ENCODE results near the gene ZFYVE19. TPM values are rescaled to one million over a fixed set of nuclear protein-coding genes. Genes with fewer than 3 reads are reported as not detected.

The ZFYVE19 gene
- total and polyA plus RNA-seq, 9 donors: 14.7 to 31.0 (median 17.4) TPM

DNA sequence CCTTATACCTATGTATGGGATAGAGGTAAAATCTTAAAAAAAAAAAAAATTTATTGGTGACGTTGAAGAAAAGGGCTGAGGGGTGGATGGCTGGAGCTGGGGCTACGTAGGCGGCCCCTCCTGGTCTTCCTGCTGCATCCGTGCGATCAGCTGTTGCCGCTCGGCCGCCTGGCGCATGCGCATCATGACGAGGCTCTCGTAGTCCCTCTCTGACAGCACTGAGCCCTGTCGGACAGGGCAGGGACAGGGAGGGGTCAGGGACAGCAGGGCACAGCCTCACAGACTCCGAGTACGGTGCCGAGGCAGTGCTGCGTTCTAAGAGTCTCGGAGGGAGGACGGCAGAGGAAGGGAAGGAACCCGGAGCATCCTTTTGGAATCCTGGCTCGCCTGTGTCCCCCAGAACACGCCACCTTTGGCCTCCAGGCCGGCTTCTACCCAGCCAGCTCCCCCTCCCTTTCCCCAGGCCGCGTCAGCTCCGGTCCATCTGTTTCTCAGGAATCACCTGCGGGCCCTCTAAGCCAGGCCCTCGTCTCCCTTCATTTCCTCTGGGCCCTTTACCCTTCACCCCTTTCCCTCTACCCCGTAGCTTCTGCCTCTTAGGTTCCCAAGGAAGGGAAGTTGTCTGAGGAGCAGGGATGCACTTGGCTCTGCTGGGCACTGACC is 38.9 kb upstream of the ZFYVE19 start:
- Histone ChIP-seq H3K27me3 (no peaks in the 10 kb centered on the region), H3K4me3 (no peak overlapping the region), H3K27ac (no peak overlapping the region), H3K9me3 (no peaks in the 10 kb centered on the region), H3K36me3 (no peaks in the 10 kb centered on the region), H3K4me1 (ENCODE audit: insufficient read depth) (peaks cover 7% of the 10 kb centered on the region)
- 83 to 89% (median 86%) methylated on average over 29 of the region's 29 CpGs for WGBS, 3 donors
- DNase-seq: no peak
- TF ChIP-seq POLR2A (IDR thresholded peaks at IDR 0.05) (no peak), EP300 (IDR thresholded peaks at IDR 0.05) (no peak)
- TF ChIP-seq, protein P1, sequence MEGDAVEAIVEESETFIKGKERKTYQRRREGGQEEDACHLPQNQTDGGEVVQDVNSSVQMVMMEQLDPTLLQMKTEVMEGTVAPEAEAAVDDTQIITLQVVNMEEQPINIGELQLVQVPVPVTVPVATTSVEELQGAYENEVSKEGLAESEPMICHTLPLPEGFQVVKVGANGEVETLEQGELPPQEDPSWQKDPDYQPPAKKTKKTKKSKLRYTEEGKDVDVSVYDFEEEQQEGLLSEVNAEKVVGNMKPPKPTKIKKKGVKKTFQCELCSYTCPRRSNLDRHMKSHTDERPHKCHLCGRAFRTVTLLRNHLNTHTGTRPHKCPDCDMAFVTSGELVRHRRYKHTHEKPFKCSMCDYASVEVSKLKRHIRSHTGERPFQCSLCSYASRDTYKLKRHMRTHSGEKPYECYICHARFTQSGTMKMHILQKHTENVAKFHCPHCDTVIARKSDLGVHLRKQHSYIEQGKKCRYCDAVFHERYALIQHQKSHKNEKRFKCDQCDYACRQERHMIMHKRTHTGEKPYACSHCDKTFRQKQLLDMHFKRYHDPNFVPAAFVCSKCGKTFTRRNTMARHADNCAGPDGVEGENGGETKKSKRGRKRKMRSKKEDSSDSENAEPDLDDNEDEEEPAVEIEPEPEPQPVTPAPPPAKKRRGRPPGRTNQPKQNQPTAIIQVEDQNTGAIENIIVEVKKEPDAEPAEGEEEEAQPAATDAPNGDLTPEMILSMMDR (IDR thresholded peaks at IDR 0.05): no peak
- intact Hi-C loops (cut with DNase I): no loop called here

DNA sequence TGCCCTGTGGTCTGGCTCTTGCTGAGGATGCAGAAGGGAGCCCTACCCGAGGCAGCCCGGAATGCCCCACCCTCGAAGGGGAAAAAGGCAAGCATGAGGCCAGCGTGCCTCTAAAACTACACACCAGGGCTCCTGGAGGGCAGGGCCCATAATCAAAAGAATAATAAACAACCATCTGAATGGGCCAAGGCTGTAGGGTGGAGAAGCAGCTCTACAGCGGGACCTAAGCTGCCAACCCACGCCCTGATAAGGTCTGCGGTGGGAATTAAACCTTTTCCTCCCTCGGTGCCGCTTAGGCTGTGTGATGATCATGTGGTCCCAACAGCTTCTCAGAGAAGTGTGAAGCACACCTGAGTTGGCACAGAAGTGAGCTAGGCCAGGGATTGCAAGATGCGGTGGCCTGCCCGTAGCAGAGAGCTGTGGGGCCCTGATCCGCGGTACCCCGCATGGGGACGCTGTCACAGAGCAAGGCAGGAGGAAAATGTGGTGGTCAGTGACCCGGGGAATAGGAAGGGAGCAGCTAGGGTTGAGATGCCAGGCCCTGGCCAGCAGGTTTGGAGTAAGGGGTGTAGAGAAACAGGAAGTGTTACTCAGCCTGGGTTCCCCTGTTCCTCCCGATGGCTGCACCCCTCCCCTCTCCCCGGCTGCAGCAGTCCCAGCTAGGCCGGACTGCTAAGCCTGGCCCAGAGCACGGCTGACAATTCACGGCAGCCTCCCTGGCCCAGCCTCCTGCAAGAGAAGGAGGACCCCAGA is 38.2 kb upstream of the ZFYVE19 start:
- intact Hi-C loops (cut with DNase I): no loop called here
- Histone ChIP-seq H3K4me3 (no peak overlapping the region), H3K9me3 (no peaks in the 10 kb centered on the region), H3K27ac (no peak overlapping the region), H3K4me1 (ENCODE audit: insufficient read depth) (peaks cover 4% of the 10 kb centered on the region), H3K27me3 (no peaks in the 10 kb centered on the region), H3K36me3 (no peaks in the 10 kb centered on the region)
- WGBS, 3 donors: 71 to 77% (median 76%) methylated on average over 19 to 21 of the region's 21 CpGs
- no peak for DNase-seq
- TF ChIP-seq EP300 (IDR thresholded peaks at IDR 0.05): no peak
- TF ChIP-seq, protein P1 (IDR thresholded peaks at IDR 0.05): no peak
- no peak for TF ChIP-seq POLR2A (IDR thresholded peaks at IDR 0.05)

DNA sequence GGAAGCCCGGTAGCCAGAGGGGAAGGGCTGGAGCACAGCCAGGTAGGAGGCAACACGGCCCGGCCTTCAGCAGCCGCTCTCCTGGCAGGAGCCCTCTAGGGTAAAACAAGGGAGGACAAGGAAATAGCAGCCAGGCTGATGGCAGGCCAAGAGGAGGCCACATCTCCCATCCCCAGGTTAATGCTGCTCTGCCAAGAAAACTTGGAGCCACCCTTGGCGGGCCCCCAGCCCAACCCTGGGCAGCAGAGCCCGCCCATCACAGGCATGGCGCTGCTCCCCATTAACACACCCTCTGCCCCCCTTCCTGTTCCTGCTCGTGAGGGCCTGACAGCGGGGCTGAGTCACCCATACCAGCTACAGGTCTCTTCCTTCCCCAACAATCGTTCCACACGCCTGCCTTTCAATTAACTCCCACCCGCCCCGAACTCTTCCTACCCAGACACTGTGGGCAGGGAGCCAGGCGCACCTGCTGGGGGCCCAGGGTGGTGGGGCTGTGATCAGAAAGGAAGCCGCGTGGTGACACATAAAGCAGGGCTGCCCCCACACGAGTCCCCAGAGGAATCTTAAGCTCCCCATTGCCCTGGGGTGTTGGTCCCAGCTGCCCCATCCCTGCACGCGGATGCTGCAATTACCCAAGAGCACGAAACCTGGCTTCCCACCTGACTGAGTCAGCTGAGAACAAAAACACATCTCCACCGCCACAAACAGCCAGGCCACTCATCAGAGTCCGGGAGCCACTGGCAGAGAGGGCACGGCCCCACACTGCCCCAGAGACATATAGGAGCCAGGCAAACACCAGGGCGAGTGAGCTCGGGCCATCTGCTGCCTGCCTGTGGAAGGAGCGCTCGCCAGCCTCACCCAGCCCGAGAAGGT is 37.4 kb upstream of the ZFYVE19 start, which contains the start of gene C15orf62:
Gene C15orf62, plus strand, starts transcription at position 707 of the 873 bp plus-strand sequence. CDS start 516 bp downstream, outside the sequence.
- Histone ChIP-seq H3K27ac (no peak within 1 kb of the TSS), H3K4me3 (no peak within 1 kb of the TSS), H3K4me1 (ENCODE audit: insufficient read depth) (peaks cover 4% of the 10 kb centered on the region), H3K9me3 (no peaks in the 10 kb centered on the region), H3K36me3 (no peaks in the 10 kb centered on the region), H3K27me3 (no peaks in the 10 kb centered on the region)
- peak in 4 of 5 donors; percentile 44 to 60 (median 52) for DNase-seq
- intact Hi-C loops (cut with DNase I): no loop called here
- 62 to 67% (median 65%) methylated on average over 27 to 28 of the region's 28 CpGs for WGBS, 3 donors
- TF ChIP-seq POLR2A (IDR thresholded peaks at IDR 0.05): no peak
- TF ChIP-seq, protein P1 (IDR thresholded peaks at IDR 0.05): no peak
- TF ChIP-seq EP300 (IDR thresholded peaks at IDR 0.05): no peak

DNA sequence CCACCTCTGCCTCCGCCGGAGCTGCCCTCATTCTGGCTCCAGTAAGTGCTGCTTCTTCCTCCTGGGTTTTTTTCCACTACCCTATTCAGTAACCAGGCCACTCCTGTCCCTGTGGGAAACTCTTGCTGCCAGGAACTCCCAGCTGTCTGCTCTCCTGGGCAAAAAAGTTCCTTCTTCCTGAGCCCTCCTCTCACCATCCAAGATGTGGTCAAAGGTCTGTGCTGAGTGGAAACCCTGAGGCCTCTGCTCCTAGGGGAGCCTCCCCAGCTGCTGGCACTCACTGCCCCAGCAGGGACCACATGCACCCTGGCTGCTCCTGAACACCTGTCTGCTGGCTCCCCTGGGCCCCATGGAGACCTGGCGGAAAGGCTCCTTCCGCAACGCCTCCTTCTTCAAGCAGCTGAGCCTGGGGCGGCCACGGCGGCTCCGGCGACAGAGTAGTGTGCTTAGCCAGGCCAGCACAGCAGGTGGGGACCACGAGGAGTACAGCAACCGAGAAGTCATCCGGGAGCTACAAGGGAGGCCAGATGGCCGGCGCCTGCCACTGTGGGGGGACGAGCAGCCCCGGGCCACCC is 36.7 kb upstream of the ZFYVE19 start:
- 83 to 85% (median 84%) methylated on average over 14 to 17 of the region's 17 CpGs for WGBS, 3 donors
- intact Hi-C loops (cut with DNase I): no loop called here
- TF ChIP-seq, protein P1 (IDR thresholded peaks at IDR 0.05): no peak
- TF ChIP-seq POLR2A (IDR thresholded peaks at IDR 0.05): no peak
- TF ChIP-seq EP300 (IDR thresholded peaks at IDR 0.05): no peak
- Histone ChIP-seq H3K36me3 (no peaks in the 10 kb centered on the region), H3K27me3 (no peaks in the 10 kb centered on the region), H3K4me1 (ENCODE audit: insufficient read depth) (peaks cover 2% of the 10 kb centered on the region), H3K9me3 (no peaks in the 10 kb centered on the region), H3K27ac (no peak overlapping the region), H3K4me3 (no peak overlapping the region)
- no peak for DNase-seq
